Measurements from ENCODE around the gene PGGHG. TPM values are rescaled to one million over a fixed set of nuclear protein-coding genes. Genes with fewer than 3 reads are reported as not detected.
A peak's percentile ranks its signal among the peaks of the same experiment; 100 is the strongest.

Gene PGGHG
- total RNA-seq, 2 experiments from 2014 or later = 641 to 664 TPM

DNA sequence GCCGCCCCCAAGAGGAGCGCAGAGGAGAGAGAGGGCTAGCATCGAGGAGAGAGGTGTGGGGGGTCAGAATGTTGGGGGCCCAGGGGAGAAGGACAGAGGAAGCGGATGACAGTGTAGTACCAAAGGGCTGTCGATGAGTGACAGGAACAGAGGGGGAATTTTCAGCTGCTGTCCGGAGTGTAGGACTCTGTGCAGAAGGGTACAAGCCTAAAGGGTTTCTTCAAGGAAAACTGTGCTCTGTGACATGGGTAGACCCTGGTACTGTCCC lies 16.1 kb upstream of the PGGHG start:
- H3K27me3 Mint-ChIP-seq = peaks cover 2% of the 10 kb centered on the region
- POLR2A ChIA-PET = interaction anchor here (0.6 to 3.1 kb wide), 2 partner anchors 15 to 134 kb away, joined by 3 to 16 read pairs; no protein-coding TSS in a partner anchor
- no peak overlapping the region for H3K27ac Mint-ChIP-seq
- DNase-seq (no peak), ATAC-seq (ENCODE audit: low read depth) (no peak)
- no peak overlapping the region for H3K4me3 Mint-ChIP-seq
- H3K36me3 Mint-ChIP-seq = peaks cover 21% of the 10 kb centered on the region
- H3K4me1 Mint-ChIP-seq = peaks cover 24% of the 10 kb centered on the region
- peaks cover 10% of the 10 kb centered on the region for H3K9me3 Mint-ChIP-seq

DNA sequence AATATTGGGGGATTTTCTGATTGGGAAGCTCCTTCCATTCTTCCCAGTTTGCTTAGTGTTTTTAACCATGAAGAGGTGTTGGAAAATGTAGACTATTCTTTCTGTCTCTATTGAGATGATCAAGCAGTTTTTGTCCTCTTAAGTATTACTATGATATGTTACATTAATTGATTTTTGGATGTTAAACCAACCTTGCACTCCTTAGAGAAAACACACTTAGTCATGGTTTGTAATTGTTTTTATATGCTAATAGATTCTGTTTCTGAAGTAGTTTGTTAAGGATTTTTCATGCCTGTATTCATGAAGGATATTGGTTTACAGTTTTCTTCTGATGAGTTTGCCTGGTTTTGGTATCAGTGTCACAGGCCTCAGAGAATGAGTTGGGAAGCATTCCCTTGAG lies 12.7 kb upstream of the PGGHG start:
- Mint-ChIP-seq H3K4me3 (no peak overlapping the region), H3K4me1 (peaks cover 12% of the 10 kb centered on the region), H3K27me3 (peaks cover 2% of the 10 kb centered on the region), H3K9me3 (peaks cover 10% of the 10 kb centered on the region), H3K36me3 (peaks cover 34% of the 10 kb centered on the region), H3K27ac (no peak overlapping the region)
- ATAC-seq (ENCODE audit: low read depth) (no peak), DNase-seq (no peak)
- POLR2A ChIA-PET = interaction anchor here (13.4 to 16.3 kb wide), 2 partner anchors 9 to 14 kb away, joined by 264 to 336 read pairs; partner anchors contain the start of gene PGGHG

DNA sequence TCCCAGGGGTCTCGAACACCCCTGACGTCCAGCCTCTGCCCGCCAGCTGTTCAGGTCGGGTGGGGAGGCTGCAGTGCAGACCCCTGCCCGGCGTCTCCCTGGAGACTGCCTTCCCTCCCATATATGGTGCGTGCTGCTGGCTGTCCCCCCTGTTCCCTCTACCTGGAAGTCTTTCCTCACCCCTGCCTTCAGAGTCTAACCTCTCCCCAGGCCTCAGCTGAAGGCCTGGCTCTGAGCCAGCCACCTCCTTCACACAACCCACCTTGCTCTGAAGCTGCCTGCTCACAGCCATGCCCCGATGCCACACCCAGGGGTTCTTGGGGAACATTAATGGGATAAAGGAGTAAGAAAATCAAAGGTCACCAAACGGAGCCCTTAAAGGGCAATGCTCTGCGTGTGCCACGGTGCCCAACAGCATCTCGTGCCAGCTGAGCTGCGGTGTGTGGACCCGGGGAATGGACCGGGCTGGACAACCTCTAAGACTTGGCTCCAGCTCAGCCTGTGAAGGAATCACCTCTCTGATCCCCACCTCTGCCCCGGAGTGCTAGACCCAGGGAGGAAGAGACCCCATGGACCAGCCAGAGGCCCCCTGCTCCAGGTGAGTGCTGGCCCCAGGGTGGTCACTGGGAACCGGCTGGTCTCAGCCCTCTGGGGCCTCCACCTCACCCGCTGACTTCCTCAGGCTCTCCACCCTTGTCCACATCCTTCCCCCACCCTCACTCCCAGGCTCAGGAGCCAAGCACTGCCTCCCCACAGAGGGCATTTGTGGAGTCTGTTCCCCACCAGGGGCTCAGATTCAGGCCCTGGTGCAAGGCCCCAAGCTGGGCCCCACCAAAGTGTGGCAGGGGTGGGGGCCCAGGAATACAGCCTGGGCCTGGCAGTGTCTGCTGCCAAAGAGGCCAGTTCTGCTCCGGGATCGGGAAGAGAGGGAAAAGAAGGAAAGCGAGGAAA lies 10.7 kb upstream of the PGGHG start, which contains the start of gene NLRP6:
NLRP6 (plus strand) TSS at position 407 of the 951 bp plus-strand sequence; CDS start at position 570, 163 bp downstream.
- ATAC-seq (ENCODE audit: low read depth) (no peak), DNase-seq (peak; percentile 49)
- Mint-ChIP-seq H3K4me1 (peaks cover 25% of the 10 kb centered on the region), H3K9me3 (peaks cover 10% of the 10 kb centered on the region), H3K27ac (peak within 1 kb of the TSS; percentile 99), H3K4me3 (peak within 1 kb of the TSS; percentile 97), H3K36me3 (peaks cover 48% of the 10 kb centered on the region), H3K27me3 (peaks cover 2% of the 10 kb centered on the region)
- POLR2A ChIA-PET = interaction anchor here (0.5 to 16.3 kb wide), 16 partner anchors 11 to 423 kb away, joined by 3 to 336 read pairs (median 6); partner anchors contain the start of genes BET1L, IFITM1, IFITM2 and IFITM5

DNA sequence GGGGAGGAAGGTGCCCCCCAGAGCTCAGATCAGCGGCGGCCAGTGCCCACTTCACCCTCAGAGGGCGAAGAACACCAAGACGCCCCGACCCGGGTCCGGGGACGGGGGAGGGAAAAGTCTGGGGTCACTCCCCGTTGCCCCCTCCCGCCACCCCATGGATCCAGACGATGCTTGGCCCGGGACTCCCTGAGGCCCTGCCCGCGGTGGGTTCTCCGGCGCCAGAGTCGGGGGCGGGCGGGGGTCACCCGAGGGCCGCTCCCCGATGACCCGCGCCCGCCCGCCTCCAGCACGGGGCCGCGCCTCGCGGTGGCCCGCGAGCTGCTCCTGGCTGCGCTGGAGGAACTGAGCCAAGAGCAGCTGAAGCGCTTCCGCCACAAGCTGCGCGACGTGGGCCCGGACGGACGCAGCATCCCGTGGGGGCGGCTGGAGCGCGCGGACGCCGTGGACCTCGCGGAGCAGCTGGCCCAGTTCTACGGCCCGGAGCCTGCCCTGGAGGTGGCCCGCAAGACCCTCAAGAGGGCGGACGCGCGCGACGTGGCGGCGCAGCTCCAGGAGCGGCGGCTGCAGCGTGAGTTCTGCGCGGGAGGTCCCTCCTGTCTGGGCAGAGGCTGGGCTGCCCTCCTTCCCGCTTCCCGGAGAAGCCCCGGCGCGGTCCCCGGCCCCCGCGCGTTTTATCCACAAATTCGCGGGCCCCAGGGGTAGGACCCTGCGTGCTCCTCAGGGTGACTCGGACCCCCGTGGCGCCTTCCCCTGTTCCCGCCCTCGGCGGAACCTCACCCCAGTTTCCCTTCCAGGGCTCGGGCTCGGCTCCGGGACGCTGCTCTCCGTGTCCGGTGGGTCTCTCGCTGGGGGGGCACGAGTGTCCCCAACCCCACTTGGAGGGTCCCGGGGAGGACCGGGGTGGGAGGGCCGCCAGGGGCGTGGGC lies 9.6 kb upstream of the PGGHG start:
- Mint-ChIP-seq H3K9me3 (peaks cover 10% of the 10 kb centered on the region), H3K27ac (peak overlapping the region; percentile 99), H3K27me3 (no peaks in the 10 kb centered on the region), H3K4me3 (peak overlapping the region; percentile 97), H3K36me3 (peaks cover 55% of the 10 kb centered on the region), H3K4me1 (peaks cover 31% of the 10 kb centered on the region)
- peak; percentile 12 for ATAC-seq (ENCODE audit: low read depth)
- POLR2A ChIA-PET = interaction anchor here (0.5 to 16.3 kb wide), 17 partner anchors 8 to 422 kb away, joined by 3 to 336 read pairs (median 9); partner anchors contain the start of genes BET1L, IFITM1, IFITM2 and PGGHG
- peak; percentile 68 for DNase-seq

DNA sequence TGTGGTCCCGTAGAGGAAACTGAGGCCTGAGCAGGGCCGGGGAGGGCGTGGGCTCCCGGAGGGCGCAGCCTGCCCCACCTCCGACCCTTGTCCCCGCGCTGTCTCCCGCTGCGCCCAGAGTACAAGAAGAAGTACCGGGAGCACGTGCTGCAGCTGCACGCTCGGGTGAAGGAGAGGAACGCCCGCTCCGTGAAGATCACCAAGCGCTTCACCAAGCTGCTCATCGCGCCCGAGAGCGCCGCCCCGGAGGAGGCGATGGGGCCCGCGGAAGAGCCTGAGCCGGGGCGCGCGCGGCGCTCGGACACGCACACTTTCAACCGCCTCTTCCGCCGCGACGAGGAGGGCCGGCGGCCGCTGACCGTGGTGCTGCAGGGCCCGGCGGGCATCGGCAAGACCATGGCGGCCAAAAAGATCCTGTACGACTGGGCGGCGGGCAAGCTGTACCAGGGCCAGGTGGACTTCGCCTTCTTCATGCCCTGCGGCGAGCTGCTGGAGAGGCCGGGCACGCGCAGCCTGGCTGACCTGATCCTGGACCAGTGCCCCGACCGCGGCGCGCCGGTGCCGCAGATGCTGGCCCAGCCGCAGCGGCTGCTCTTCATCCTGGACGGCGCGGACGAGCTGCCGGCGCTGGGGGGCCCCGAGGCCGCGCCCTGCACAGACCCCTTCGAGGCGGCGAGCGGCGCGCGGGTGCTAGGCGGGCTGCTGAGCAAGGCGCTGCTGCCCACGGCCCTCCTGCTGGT lies 8.8 kb upstream of the PGGHG start:
- Mint-ChIP-seq H3K27ac (peak overlapping the region; percentile 95), H3K4me1 (peaks cover 32% of the 10 kb centered on the region), H3K36me3 (peaks cover 60% of the 10 kb centered on the region)

DNA sequence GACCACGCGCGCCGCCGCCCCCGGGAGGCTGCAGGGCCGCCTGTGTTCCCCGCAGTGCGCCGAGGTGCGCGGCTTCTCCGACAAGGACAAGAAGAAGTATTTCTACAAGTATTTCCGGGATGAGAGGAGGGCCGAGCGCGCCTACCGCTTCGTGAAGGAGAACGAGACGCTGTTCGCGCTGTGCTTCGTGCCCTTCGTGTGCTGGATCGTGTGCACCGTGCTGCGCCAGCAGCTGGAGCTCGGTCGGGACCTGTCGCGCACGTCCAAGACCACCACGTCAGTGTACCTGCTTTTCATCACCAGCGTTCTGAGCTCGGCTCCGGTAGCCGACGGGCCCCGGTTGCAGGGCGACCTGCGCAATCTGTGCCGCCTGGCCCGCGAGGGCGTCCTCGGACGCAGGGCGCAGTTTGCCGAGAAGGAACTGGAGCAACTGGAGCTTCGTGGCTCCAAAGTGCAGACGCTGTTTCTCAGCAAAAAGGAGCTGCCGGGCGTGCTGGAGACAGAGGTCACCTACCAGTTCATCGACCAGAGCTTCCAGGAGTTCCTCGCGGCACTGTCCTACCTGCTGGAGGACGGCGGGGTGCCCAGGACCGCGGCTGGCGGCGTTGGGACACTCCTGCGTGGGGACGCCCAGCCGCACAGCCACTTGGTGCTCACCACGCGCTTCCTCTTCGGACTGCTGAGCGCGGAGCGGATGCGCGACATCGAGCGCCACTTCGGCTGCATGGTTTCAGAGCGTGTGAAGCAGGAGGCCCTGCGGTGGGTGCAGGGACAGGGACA lies 8.0 kb upstream of the PGGHG start:
- Mint-ChIP-seq H3K4me1 (peaks cover 38% of the 10 kb centered on the region), H3K27me3 (no peaks in the 10 kb centered on the region), H3K27ac (peak overlapping the region; percentile 95), H3K4me3 (peak overlapping the region; percentile 89), H3K9me3 (peaks cover 9% of the 10 kb centered on the region), H3K36me3 (peaks cover 66% of the 10 kb centered on the region)
- POLR2A ChIA-PET = interaction anchor here (0.6 to 16.3 kb wide), 19 partner anchors 9 to 136 kb away, joined by 3 to 336 read pairs (median 5); partner anchors contain the start of genes BET1L, IFITM1, IFITM2 and PGGHG
- DNase-seq = peak; percentile 73
- ATAC-seq (ENCODE audit: low read depth) = peak; percentile 12

More for the DNA sequence above, 8.8 kb upstream of the PGGHG start:
- ATAC-seq (ENCODE audit: low read depth) = peak; percentile 31
- POLR2A ChIA-PET = interaction anchor here (0.7 to 16.3 kb wide), 16 partner anchors 9 to 136 kb away, joined by 3 to 336 read pairs (median 8); partner anchors contain the start of genes BET1L, IFITM1, IFITM2 and PGGHG
- DNase-seq = peak; percentile 69
- peak overlapping the region; percentile 89 for H3K4me3 Mint-ChIP-seq
- H3K27me3 Mint-ChIP-seq = no peaks in the 10 kb centered on the region
- peaks cover 10% of the 10 kb centered on the region for H3K9me3 Mint-ChIP-seq

DNA sequence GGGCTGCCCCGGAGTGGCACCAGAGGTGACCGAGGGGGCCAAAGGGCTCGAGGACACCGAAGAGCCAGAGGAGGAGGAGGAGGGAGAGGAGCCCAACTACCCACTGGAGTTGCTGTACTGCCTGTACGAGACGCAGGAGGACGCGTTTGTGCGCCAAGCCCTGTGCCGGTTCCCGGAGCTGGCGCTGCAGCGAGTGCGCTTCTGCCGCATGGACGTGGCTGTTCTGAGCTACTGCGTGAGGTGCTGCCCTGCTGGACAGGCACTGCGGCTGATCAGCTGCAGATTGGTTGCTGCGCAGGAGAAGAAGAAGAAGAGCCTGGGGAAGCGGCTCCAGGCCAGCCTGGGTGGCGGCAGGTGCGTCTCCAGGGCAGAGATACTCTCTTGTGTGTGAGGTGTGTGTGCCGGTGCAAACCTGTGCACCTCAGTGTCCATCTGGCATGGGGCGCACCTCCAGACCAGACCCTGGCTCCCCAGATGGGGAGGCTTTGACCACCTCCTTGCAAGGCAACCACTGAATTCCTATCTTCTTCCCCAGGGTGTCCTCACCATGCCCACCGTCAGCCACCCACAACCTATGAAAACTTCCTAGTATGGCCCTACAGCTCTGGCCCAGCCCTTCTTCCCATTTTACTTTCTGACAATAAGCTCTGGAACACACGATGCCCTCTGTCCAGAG lies 7.3 kb upstream of the PGGHG start:
- H3K9me3 Mint-ChIP-seq = peaks cover 5% of the 10 kb centered on the region
- peak overlapping the region; percentile 89 for H3K4me3 Mint-ChIP-seq
- H3K4me1 Mint-ChIP-seq = peaks cover 38% of the 10 kb centered on the region
- peak overlapping the region; percentile 95 for H3K27ac Mint-ChIP-seq
- POLR2A ChIA-PET = interaction anchor here (0.6 to 16.3 kb wide), 17 partner anchors 8 to 82 kb away, joined by 3 to 336 read pairs (median 8); partner anchors contain the start of genes BET1L, IFITM1, IFITM2 and PGGHG
- H3K27me3 Mint-ChIP-seq = no peaks in the 10 kb centered on the region
- DNase-seq (no peak), ATAC-seq (ENCODE audit: low read depth) (no peak)
- peaks cover 59% of the 10 kb centered on the region for H3K36me3 Mint-ChIP-seq

DNA sequence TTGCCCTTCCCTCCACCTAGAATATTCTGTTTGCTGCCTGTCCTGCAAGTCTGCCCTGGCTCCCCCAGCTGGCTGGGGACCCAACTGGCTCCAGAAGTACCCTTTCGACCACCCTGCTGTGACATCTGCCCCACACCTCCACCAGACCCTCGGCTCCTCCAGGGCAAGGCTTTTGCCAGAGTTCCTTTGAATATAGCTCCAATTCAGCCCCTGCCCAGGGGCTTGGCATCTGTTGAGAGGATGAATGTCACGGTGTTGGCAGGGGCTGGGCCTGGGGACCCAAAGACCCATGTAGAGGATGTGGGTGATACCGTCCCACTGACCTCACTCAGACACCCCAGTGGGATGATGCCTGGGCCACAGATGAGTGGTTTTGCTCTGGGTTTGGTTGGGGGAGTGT lies 6.8 kb upstream of the PGGHG start:
- H3K36me3 Mint-ChIP-seq = peaks cover 55% of the 10 kb centered on the region
- H3K27me3 Mint-ChIP-seq = no peaks in the 10 kb centered on the region
- ATAC-seq (ENCODE audit: low read depth) (no peak), DNase-seq (peak; percentile 47)
- H3K4me3 Mint-ChIP-seq = peak overlapping the region; percentile 89
- peaks cover 41% of the 10 kb centered on the region for H3K4me1 Mint-ChIP-seq
- peak overlapping the region; percentile 95 for H3K27ac Mint-ChIP-seq
- H3K9me3 Mint-ChIP-seq = peaks cover 1% of the 10 kb centered on the region
- POLR2A ChIA-PET = interaction anchor here (0.8 to 16.3 kb wide), 15 partner anchors 8 to 75 kb away, joined by 3 to 336 read pairs (median 16); partner anchors contain the start of genes BET1L, IFITM1, IFITM2 and IFITM5

DNA sequence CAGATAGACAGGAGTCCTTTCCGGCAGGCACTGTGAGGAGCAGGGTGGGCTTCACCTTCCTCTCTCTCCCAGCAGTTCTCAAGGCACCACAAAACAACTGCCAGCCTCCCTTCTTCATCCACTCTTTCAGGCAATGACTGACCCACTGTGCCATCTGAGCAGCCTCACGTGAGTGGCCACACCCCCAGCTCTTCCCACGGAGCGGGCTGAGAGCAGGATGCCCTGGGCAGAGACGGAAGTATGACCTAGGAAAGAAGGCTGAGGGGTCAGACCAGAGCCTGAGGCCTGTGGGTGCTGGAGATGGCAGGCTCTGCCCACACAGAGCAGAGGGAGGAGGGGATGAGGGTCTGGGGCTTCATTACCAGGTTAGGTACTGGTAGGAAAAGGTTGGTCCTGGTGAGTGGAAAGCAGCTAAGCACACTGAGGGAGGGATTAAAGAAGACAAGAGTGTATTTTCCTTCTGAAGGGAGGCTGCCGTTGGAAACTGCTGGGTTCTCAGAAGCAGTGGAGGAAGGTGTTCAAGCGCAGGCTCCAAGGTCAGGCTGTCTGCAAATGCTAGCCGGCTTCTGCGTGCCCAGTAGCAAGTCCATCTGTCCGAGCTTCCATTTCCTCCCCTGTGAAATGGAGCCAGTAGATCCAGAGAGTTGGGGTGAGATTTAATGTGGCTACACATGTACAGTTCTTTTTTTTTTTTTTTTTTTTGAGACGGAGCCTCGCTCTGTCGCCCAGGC lies 6.1 kb upstream of the PGGHG start:
- H3K4me3 Mint-ChIP-seq = peak overlapping the region; percentile 89
- POLR2A ChIA-PET = interaction anchor here (0.7 to 16.3 kb wide), 18 partner anchors 7 to 87 kb away, joined by 3 to 336 read pairs (median 6); partner anchors contain the start of genes BET1L, IFITM1, IFITM2 and IFITM5
- H3K9me3 Mint-ChIP-seq = no peaks in the 10 kb centered on the region
- peaks cover 39% of the 10 kb centered on the region for H3K4me1 Mint-ChIP-seq
- peak overlapping the region; percentile 95 for H3K27ac Mint-ChIP-seq
- ATAC-seq (ENCODE audit: low read depth) = no peak
- H3K27me3 Mint-ChIP-seq = no peaks in the 10 kb centered on the region
- DNase-seq = peak; percentile 51
- H3K36me3 Mint-ChIP-seq = peaks cover 54% of the 10 kb centered on the region

DNA sequence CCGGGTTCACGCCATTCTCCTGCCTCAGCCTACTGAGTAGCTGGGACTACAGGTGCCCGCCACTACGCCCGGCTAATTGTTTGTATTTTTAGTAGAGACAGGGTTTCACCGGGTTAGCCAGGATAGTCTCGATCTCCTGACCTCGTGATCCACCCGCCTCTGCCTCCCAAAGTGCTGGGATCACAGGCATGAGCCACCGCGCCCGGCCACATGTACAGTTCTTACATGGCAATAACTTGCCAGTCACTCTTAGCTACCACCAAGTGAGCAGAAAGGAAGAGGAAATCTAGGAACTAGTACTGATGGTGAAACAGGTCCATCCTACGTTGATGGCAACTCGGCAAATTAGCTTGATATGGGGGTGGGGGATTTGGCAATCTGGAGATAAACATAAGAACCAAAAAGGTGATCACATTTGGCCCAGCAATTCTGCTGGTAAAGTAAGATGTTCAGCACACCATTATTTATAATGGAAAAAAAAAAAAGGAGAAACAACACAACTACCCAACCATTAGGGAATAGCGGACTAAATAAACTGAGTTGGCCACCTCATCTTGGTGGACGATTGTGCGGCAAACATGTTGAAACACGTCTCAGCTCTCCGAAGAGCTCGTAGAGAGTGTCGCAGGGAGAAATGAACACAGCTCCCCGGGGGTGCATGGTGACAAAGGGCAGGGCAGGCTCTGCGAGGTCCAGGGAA lies 5.4 kb upstream of the PGGHG start:
- H3K36me3 Mint-ChIP-seq = peaks cover 54% of the 10 kb centered on the region
- no peak for DNase-seq
- peak overlapping the region; percentile 95 for H3K27ac Mint-ChIP-seq

More for the DNA sequence above, 5.4 kb upstream of the PGGHG start:
- POLR2A ChIA-PET = interaction anchor here (0.7 to 16.3 kb wide), 16 partner anchors 4 to 86 kb away, joined by 3 to 336 read pairs (median 8); partner anchors contain the start of genes BET1L, IFITM1, IFITM2 and IFITM5
- no peak for ATAC-seq (ENCODE audit: low read depth)
- no peaks in the 10 kb centered on the region for H3K27me3 Mint-ChIP-seq
- peak overlapping the region; percentile 89 for H3K4me3 Mint-ChIP-seq
- peaks cover 33% of the 10 kb centered on the region for H3K4me1 Mint-ChIP-seq
- no peaks in the 10 kb centered on the region for H3K9me3 Mint-ChIP-seq

Data from activated naive CD8-positive, alpha-beta T cell treated with anti-CD3 and anti-CD28 coated beads, Interleukin-2, amount 10 ng/mL, durations not matched to agents 7 days and 5 days (primary cell).